ENCODE results near the gene ERBB2. TPM values are rescaled to one million over a fixed set of nuclear protein-coding genes. Genes with fewer than 3 reads are reported as not detected.

ERBB2 gene
- total and polyA plus RNA-seq, 9 of the 15 experiments (the other 6 are each of a cell fraction or from before 2014, with no cell fraction given) = 0.74 to 5.6 (median 3.3) TPM

GRCh38 chr17:39754161-39754957 lies 54.5 kb downstream of the ERBB2 start (continued):
- TF ChIP-seq UBTF (IDR thresholded peaks at IDR 0.05; ENCODE audit: borderline replicate concordance in 1 of 2, low read depth in 2 of 2, low read length in 2 of 2) = no peak; a peak in 1 of 4 replicates
- TF ChIP-seq BCL6 (CRISPR knock-in tag; IDR thresholded peaks at IDR 0.05) = no peak
- TF ChIP-seq SMARCE1 (IDR thresholded peaks at IDR 0.05) = no peak
- TF ChIP-seq ESRRA (IDR thresholded peaks at IDR 0.05; ENCODE audit: borderline replicate concordance, low read depth) = peak; percentile 56; the same call in 1 of the 2 replicates
- TF ChIP-seq KDM5B (IDR thresholded peaks at IDR 0.05; ENCODE audit: insufficient replicate concordance, low read depth, low read length) = no peak
- no peak for TF ChIP-seq MLLT1 (IDR thresholded peaks at IDR 0.05)
- no peak for TF ChIP-seq CBX1 (IDR thresholded peaks at IDR 0.05; ENCODE audit: low read depth)
- TF ChIP-seq NR1H2 (CRISPR knock-in tag; IDR thresholded peaks at IDR 0.05) = no peak
- TF ChIP-seq STAT5A (IDR thresholded peaks at IDR 0.05; ENCODE audit: borderline replicate concordance, low read length) = no peak
- TF ChIP-seq LARP7 (IDR thresholded peaks at IDR 0.05) = no peak
- no peak for TF ChIP-seq ZNF584 (CRISPR knock-in tag; IDR thresholded peaks at IDR 0.05; ENCODE audit: low read depth)
- no peak for TF ChIP-seq MAFG (tag; conservative IDR thresholded peaks at IDR 0.05)
- TF ChIP-seq ZNF766 (CRISPR knock-in tag; conservative IDR thresholded peaks at IDR 0.05) = 0 out of 2 replicates have a peak, but pooled peaks have one; percentile 49
- TF ChIP-seq NONO (IDR thresholded peaks at IDR 0.05; ENCODE audit: low read depth in 2 of 2, low read length in 1 of 2) = peak in 1 of 2 experiments; percentile 71; a peak in 3 of 4 replicates
- TF ChIP-seq TAF15 (IDR thresholded peaks at IDR 0.05; ENCODE audit: low read depth, low read length) = no peak
- TF ChIP-seq ZNF644 (tag; IDR thresholded peaks at IDR 0.05; ENCODE audit: low read depth) = no peak
- no peak for TF ChIP-seq RFX1 (IDR thresholded peaks at IDR 0.05)
- no peak for TF ChIP-seq ZNF785 (CRISPR knock-in tag; IDR thresholded peaks at IDR 0.05)
- no peak for TF ChIP-seq ELF2 (CRISPR knock-in tag; IDR thresholded peaks at IDR 0.05)
- no peak; the same call in 1 of the 2 replicates for TF ChIP-seq PML (IDR thresholded peaks at IDR 0.05; ENCODE audit: low read length)
- TF ChIP-seq MYC (IDR thresholded peaks at IDR 0.05; ENCODE audit: low read depth, low read length) = peak; percentile 6; the same call in 1 of the 2 replicates
- TF ChIP-seq MYC (CRISPR knock-in tag; IDR thresholded peaks at IDR 0.05; ENCODE audit: borderline replicate concordance, low read depth) = no peak
